ENCODE results near the gene SDK1.

Gene SDK1

DNA sequence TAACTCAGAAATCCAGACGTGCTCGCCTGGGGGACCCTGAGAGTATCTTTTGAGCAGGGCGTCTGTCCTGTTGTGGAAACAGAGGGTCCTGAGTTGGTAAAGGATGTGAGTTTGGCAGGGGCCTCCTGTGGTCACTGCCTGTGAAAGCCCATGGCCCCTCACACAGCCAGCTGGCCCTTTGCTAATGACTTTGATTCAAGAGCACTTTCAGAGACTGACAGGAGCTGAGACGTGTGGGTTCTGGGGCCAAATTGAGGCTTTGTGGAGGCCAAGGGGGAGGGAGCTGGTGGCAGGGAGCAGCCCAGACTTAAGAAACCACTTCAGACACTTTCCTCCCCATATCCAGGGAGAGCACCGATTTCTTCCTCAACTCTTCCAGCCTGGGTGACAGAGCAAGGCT is 921.6 kb downstream of the SDK1 start:
- no peak for DNase-seq (ENCODE audit: low read depth)
- TF ChIP-seq, protein P1, sequence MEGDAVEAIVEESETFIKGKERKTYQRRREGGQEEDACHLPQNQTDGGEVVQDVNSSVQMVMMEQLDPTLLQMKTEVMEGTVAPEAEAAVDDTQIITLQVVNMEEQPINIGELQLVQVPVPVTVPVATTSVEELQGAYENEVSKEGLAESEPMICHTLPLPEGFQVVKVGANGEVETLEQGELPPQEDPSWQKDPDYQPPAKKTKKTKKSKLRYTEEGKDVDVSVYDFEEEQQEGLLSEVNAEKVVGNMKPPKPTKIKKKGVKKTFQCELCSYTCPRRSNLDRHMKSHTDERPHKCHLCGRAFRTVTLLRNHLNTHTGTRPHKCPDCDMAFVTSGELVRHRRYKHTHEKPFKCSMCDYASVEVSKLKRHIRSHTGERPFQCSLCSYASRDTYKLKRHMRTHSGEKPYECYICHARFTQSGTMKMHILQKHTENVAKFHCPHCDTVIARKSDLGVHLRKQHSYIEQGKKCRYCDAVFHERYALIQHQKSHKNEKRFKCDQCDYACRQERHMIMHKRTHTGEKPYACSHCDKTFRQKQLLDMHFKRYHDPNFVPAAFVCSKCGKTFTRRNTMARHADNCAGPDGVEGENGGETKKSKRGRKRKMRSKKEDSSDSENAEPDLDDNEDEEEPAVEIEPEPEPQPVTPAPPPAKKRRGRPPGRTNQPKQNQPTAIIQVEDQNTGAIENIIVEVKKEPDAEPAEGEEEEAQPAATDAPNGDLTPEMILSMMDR (conservative IDR thresholded peaks at IDR 0.05; ENCODE audit: low read depth, low read length) = no peak
- H3K4me3 ChIP-seq (ENCODE audit: low read depth, low read length) = no peak overlapping the region

DNA sequence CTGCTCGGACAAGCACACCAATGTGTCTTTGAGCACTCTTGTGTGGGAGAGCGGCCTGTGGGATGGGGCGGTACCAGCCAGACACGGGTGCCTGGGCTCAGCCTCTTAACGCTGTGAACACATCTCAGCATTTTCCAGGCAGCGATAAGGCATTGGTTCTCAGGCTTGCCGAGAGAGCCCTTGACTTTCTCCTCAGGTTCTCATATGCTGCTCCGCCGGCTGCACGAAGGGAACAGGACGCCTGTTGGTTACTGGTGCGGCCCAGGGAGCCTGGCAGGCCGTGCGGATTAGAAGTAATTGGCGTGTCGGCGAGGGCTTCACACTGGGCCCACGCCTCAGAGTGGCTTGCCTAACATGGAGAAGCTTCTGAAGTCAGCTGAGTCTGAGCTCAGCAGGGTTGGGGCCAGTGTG is 924.3 kb downstream of the SDK1 start:
- no peak for DNase-seq (ENCODE audit: low read depth)
- H3K4me3 ChIP-seq (ENCODE audit: low read depth, low read length) = no peak overlapping the region
- TF ChIP-seq, protein P1 (conservative IDR thresholded peaks at IDR 0.05; ENCODE audit: low read depth, low read length) = no peak

DNA sequence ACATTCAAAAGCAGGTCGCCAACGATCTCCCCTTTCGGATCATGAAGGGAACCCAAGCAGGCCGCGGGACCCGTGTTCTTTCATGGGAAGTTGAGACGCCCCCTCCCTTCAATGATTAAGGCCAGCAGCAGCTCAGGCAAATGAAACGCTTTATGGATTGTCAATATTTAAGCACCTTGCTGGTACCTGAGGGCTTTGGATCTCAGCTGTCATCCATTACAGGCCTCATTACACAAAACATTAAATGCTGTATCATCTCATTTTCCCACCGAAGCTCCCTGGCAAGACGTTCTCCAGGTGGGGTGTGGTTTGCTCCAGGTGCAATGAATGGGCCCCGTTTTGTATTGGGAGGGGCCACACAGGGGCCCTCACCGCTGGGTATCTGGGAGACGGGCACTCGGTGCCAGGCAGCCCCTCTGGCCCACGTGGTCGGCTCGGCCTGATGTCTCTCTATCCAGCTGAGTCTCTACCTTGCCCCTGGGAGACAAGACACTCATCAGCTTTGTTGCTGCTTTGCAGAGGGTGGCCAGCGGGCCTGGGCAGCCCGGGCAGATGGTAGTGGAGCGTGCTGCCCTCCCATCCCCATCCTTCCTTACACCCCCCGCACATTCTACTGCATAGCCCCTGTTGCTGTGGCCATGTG is 925.0 kb downstream of the SDK1 start:
- no peak overlapping the region for H3K4me3 ChIP-seq (ENCODE audit: low read depth, low read length)
- TF ChIP-seq, protein P1 (conservative IDR thresholded peaks at IDR 0.05; ENCODE audit: low read depth, low read length) = no peak
- DNase-seq (ENCODE audit: low read depth) = no peak

DNA sequence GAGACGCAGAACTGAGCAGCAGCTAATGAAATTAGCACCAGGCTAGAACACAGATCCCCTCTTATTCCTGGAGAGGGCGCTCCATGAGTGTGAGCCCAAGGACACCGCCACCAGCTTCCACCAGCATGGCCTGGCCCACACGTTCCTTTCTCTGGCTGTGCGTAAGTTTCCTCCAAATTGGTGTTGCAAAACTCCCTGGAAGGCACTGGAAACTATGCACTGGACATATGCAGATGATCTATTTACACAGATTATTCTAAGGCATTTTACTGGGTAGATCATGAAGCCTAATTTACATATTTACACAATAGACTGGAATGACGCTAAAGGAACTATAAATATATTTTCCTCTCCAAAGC is 925.5 kb downstream of the SDK1 start:
- TF ChIP-seq, protein P1 (conservative IDR thresholded peaks at IDR 0.05; ENCODE audit: low read depth, low read length) = no peak
- DNase-seq (ENCODE audit: low read depth) = no peak
- no peak overlapping the region for H3K4me3 ChIP-seq (ENCODE audit: low read depth, low read length)

DNA sequence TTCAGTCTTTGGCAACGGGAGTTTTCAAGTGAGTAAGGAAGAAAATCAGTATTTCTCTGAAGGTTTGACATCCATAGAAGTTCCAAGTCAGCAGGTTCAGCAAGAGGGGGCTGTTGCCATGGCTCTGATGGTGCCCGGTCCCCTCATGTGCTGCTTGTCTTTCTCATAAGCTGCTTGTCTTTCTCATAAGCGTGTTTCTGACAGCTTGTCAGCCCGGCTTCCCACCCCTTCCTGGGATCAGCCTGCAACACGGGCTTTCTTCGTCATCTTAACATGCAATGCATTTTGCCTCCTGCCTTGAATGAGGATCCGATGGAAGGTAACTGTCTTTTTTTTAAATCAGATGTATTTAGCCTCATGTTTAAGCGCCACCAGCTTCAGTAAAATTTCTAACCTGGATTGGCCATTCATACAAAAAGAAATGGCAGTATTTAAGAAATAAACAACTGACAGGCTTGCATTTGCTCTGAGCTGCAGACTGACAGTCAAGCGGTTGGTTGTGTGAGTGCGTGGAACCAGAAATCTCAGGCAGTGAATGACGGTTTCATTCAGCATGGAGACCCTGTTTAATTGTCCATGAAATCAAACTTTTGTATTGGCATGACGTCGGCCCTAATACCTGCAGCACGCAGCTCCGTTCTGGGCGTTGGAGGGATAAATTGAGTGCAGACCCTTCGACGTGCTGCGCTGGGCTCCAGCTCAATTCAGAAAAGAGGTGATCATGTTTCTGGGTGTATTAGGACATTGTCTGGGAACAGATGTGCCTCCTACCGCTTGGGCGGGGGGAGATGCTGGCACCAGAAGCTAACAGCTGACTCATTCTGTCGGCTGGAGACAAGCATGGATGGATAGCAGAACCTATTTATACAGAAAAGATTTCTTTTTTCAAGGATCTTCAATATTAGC is 926.3 kb downstream of the SDK1 start:
- TF ChIP-seq, protein P1 (conservative IDR thresholded peaks at IDR 0.05; ENCODE audit: low read depth, low read length) = no peak
- no peak for DNase-seq (ENCODE audit: low read depth)
- H3K4me3 ChIP-seq (ENCODE audit: low read depth, low read length) = no peak overlapping the region

DNA sequence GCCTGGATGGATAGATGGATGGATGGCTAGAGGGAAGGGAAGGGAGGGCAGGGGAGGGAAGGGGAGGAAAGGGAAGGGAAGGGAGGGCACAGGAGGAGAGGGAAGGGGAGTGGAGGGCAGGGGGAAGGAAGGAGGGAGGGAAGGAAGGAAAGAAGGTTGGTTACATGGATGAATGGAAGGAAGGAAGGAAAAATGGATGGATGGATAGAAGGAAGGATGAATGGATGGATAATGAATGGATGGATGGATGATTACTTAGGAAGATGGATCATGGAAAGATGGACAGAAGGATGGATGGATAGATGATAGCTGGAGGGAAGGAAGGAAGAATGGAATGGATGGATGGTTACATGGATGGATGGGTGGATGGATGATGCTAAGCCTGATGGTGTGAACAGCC is 929.3 kb downstream of the SDK1 start:
- TF ChIP-seq, protein P1 (conservative IDR thresholded peaks at IDR 0.05; ENCODE audit: low read depth, low read length) = no peak
- no peak overlapping the region for H3K4me3 ChIP-seq (ENCODE audit: low read depth, low read length)
- DNase-seq (ENCODE audit: low read depth) = no peak

All from choroid plexus epithelial cell (primary cell).